ENCODE data around the gene MRAS. TPM values are rescaled to one million over a fixed set of nuclear protein-coding genes. Genes with fewer than 3 reads are reported as not detected.

Gene MRAS
- total RNA-seq, 1 donor from 2014 or later, result 17.2 TPM

DNA sequence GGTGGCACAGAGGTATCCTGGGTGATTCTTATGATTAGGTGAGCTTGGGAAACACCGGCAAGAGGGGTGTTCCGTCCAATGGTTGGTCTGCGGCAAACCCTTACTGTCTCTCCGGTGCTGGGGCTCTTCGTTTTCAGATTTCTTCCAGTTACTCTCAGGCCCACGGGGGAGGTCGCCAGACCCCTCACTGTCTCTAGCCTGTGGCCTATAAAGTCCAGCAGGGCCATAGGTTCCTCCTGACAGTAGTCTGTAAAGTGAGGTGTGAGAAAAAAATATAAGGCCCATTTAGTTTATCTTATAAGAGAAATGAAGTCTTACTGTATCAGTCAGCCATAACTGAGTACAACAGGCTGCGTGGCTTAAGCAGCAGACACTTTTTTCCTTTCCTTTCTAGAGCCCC is 87.5 kb downstream of the MRAS start:
- no peak for DNase-seq (ENCODE audit: low read depth)
- no peak overlapping the region for H3K4me3 ChIP-seq (ENCODE audit: low read depth, low read length)
- TF ChIP-seq, protein P1, sequence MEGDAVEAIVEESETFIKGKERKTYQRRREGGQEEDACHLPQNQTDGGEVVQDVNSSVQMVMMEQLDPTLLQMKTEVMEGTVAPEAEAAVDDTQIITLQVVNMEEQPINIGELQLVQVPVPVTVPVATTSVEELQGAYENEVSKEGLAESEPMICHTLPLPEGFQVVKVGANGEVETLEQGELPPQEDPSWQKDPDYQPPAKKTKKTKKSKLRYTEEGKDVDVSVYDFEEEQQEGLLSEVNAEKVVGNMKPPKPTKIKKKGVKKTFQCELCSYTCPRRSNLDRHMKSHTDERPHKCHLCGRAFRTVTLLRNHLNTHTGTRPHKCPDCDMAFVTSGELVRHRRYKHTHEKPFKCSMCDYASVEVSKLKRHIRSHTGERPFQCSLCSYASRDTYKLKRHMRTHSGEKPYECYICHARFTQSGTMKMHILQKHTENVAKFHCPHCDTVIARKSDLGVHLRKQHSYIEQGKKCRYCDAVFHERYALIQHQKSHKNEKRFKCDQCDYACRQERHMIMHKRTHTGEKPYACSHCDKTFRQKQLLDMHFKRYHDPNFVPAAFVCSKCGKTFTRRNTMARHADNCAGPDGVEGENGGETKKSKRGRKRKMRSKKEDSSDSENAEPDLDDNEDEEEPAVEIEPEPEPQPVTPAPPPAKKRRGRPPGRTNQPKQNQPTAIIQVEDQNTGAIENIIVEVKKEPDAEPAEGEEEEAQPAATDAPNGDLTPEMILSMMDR (conservative IDR thresholded peaks at IDR 0.05; ENCODE audit: low read depth, low read length), result no peak

GRCh38 chr3:138437281-138437680 is 88.9 kb downstream of the MRAS start:
- TF ChIP-seq, protein P1 (conservative IDR thresholded peaks at IDR 0.05; ENCODE audit: low read depth, low read length), result no peak
- H3K4me3 ChIP-seq (ENCODE audit: low read depth, low read length), result no peak overlapping the region
- no peak for DNase-seq (ENCODE audit: low read depth)

DNA sequence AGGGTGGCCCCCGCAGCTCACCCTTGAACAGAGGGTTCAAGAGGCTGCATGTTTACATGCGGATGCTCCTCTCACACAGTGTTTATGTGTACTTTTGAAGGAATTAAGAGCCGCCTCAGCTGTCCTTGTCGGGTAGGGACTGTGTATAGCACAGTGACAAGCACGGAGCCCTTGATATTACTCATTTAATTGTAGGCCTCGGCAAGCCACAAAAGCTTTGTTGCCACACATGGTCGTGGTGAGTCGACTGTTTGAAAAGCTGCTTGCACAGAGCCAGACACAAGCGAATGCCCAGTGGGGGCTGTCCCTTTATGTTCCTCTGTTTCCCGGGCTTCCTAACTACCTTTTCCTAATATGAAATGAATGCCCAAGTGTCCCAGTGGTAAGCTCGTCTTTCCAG is 90.5 kb downstream of the MRAS start:
- TF ChIP-seq, protein P1 (conservative IDR thresholded peaks at IDR 0.05; ENCODE audit: low read depth, low read length), result no peak
- H3K4me3 ChIP-seq (ENCODE audit: low read depth, low read length), result no peak overlapping the region
- no peak for DNase-seq (ENCODE audit: low read depth)

GRCh38 chr3:138439646-138440045 is 91.3 kb downstream of the MRAS start:
- TF ChIP-seq, protein P1 (conservative IDR thresholded peaks at IDR 0.05; ENCODE audit: low read depth, low read length), result no peak
- H3K4me3 ChIP-seq (ENCODE audit: low read depth, low read length), result no peak overlapping the region
- no peak for DNase-seq (ENCODE audit: low read depth)

- TF ChIP-seq, protein P1 (conservative IDR thresholded peaks at IDR 0.05; ENCODE audit: low read depth, low read length), result no peak
- no peak for DNase-seq (ENCODE audit: low read depth)
- no peak overlapping the region for H3K4me3 ChIP-seq (ENCODE audit: low read depth, low read length)
Measured at GRCh38 chr3:138440121-138440521, 91.7 kb downstream of the MRAS start.

GRCh38 chr3:138440596-138440995 is 92.2 kb downstream of the MRAS start:
- H3K4me3 ChIP-seq (ENCODE audit: low read depth, low read length), result no peak overlapping the region
- no peak for DNase-seq (ENCODE audit: low read depth)
- TF ChIP-seq, protein P1 (conservative IDR thresholded peaks at IDR 0.05; ENCODE audit: low read depth, low read length), result no peak

GRCh38 chr3:138441256-138441655 is 92.9 kb downstream of the MRAS start:
- TF ChIP-seq, protein P1 (conservative IDR thresholded peaks at IDR 0.05; ENCODE audit: low read depth, low read length), result no peak
- DNase-seq (ENCODE audit: low read depth), result no peak
- no peak overlapping the region for H3K4me3 ChIP-seq (ENCODE audit: low read depth, low read length)

All from epithelial cell of proximal tubule (primary cell).